SK-MEL-5 (cell line): ENCODE measurements around the gene AKR7A3. TPM values are rescaled to one million over a fixed set of nuclear protein-coding genes. Genes with fewer than 3 reads are reported as not detected.

ENCODE experiments used
- DNase-seq: peaks from one replicate; pipeline ENCODE4 v3.0.0-alpha.2; 2016; ENCODE audit warnings: low read depth, low spot score
- in situ Hi-C: cut with HindIII; loops from 2 replicates; pipeline ENCODE4 v1.10.0; 2016; ENCODE audit warnings: low sequenced_read_pairs, high pct_unique_total_duplicates, low pct_unique_long_range_greater_than_20kb
- total RNA-seq: library from RNA; depleted of rRNA; stranded (reverse); fragments of >200 nt; shearing (Covaris generic); gene quantifications from 2 replicates; pipeline ENCODE4 v1.2.3, GENCODE V29; 2014

AKR7A3 gene
- total RNA-seq, 1 experiment from 2014 or later: 0.21 TPM

- in situ Hi-C loops: no loop called here
- DNase-seq: no peak
Observed at GRCh38 chr1:19324665-19324990, 36.1 kb upstream of the AKR7A3 start.

- DNase-seq: no peak
- in situ Hi-C loops: no loop called here
Observed at GRCh38 chr1:19323987-19324664, 35.6 kb upstream of the AKR7A3 start.

- DNase-seq: no peak
- in situ Hi-C loops: no loop called here
Observed at GRCh38 chr1:19322481-19322880, 33.9 kb upstream of the AKR7A3 start.

GRCh38 chr1:19321071-19321470 is 32.5 kb upstream of the AKR7A3 start:
- in situ Hi-C loops: no loop called here
- DNase-seq: no peak

- DNase-seq: no peak
- in situ Hi-C loops: no loop called here
Observed at GRCh38 chr1:19319196-19319595, 30.6 kb upstream of the AKR7A3 start.

GRCh38 chr1:19317126-19317910 is 28.7 kb upstream of the AKR7A3 start:
- in situ Hi-C loops: no loop called here
- no peak for DNase-seq

- in situ Hi-C loops: no loop called here
- no peak for DNase-seq
Observed at GRCh38 chr1:19315378-19316198, 27.0 kb upstream of the AKR7A3 start.

GRCh38 chr1:19313961-19314882 is 25.7 kb upstream of the AKR7A3 start:
- in situ Hi-C loops: no loop called here
- no peak for DNase-seq

GRCh38 chr1:19313636-19313959 is 25.0 kb upstream of the AKR7A3 start:
- DNase-seq: no peak
- in situ Hi-C loops: no loop called here

GRCh38 chr1:19312782-19313635 is 24.4 kb upstream of the AKR7A3 start:
- in situ Hi-C loops: no loop called here
- no peak for DNase-seq

GRCh38 chr1:19311931-19312781 is 23.6 kb upstream of the AKR7A3 start, which contains the start of the genes AKR7A2 and SLC66A1:
Gene AKR7A2, minus strand, starts transcription at chr1:19312144. Its CDS starts 20 bp downstream, at chr1:19312124.
Gene SLC66A1, plus strand, starts transcription at chr1:19312326. Its CDS starts 5,352 bp downstream, at chr1:19317678.
- in situ Hi-C loops: no loop called here
- peak; percentile 90 for DNase-seq

GRCh38 chr1:19311503-19311930 is 22.9 kb upstream of the AKR7A3 start:
- DNase-seq: no peak
- in situ Hi-C loops: no loop called here

GRCh38 chr1:19310720-19311502 is 22.3 kb upstream of the AKR7A3 start:
- DNase-seq: no peak
- in situ Hi-C loops: no loop called here

- DNase-seq: no peak
- in situ Hi-C loops: no loop called here
Observed at GRCh38 chr1:19310061-19310460, 21.5 kb upstream of the AKR7A3 start.

GRCh38 chr1:19309123-19309813 is 20.7 kb upstream of the AKR7A3 start:
- in situ Hi-C loops: no loop called here
- no peak for DNase-seq
